PC-3 (cell line): ENCODE measurements around the gene DOLK. TPM values are rescaled to one million over a fixed set of nuclear protein-coding genes. Genes with fewer than 3 reads are reported as not detected.
"Not testable (repeated sequence)": the region's sequence is repeated elsewhere in the genome, so short reads cannot be mapped to it uniquely, and the experiment has no call there.

Source experiments
- ATAC-seq: fragments of 200-7000 bp; cut with Tn5 transposase; 2 replicates; pipeline ENCODE4 v1.9.1; 2020; ENCODE audit warnings: mild to moderate bottlenecking, moderate library complexity
- BruUV-seq: library from RNA; stranded (reverse); fragments of 400-500 nt; replicated peaks from 2 replicates; lab custom pipeline; 2021; lab: Mats Ljungman, UMichigan
- CTCF ChIA-PET: fragments of 300-600 bp; sonication (Branson Sonifier 250); formaldehyde crosslinking; loops from one replicate; lab custom pipeline; 2022; ENCODE audit warnings: antibody characterized with exemption; lab: Charles Lee
- POLR2A ChIA-PET: fragments of 300-600 bp; sonication (Branson Sonifier 250); formaldehyde crosslinking; loops from one replicate; lab custom pipeline; 2022; ENCODE audit warnings: antibody characterized with exemption; ENCODE audit not compliant: unreplicated experiment; lab: Charles Lee
- DNase-seq: peaks from one replicate; pipeline ENCODE4 v3.0.0-alpha.2; 2015
- H2AFZ ChIP-seq: fragments of 300-600 bp; sonication (generic); 2 replicates; pipeline ENCODE4 v1.6.0; 2016; ENCODE audit warnings: antibody characterized with exemption, low read length
- H3F3A ChIP-seq: fragments of 300-600 bp; sonication (generic); one replicate; pipeline ENCODE4 v1.6.0; 2017; ENCODE audit warnings: antibody characterized with exemption, low read length, control low read depth, mild to moderate bottlenecking; ENCODE audit not compliant: unreplicated experiment
- H3K27ac ChIP-seq: fragments of 300-600 bp; sonication (generic); 2 replicates; pipeline ENCODE4 v1.5.1; 2016; ENCODE audit warnings: mild to moderate bottlenecking, low read length
- H3K27me3 ChIP-seq: fragments of 300-600 bp; sonication (generic); 2 replicates; pipeline ENCODE4 v1.6.1; 2016; ENCODE audit warnings: low read length, mixed read lengths
- H3K36me3 ChIP-seq: fragments of 300-600 bp; sonication (generic); 2 replicates; pipeline ENCODE4 v1.6.1; 2016; ENCODE audit warnings: low read depth, mixed run types, low read length, mixed read lengths
- H3K4me1 ChIP-seq: fragments of 300-600 bp; sonication (generic); 2 replicates; pipeline ENCODE4 v1.5.1; 2016; ENCODE audit warnings: low read length; ENCODE audit not compliant: insufficient read depth
- H3K4me2 ChIP-seq: fragments of 300-600 bp; sonication (generic); 2 replicates; pipeline ENCODE4 v1.6.0; 2016; ENCODE audit warnings: low read length
- H3K4me3 ChIP-seq: fragments of 300-600 bp; sonication (generic); 2 replicates; pipeline ENCODE4 v1.5.1; 2016; ENCODE audit warnings: mild to moderate bottlenecking, low read length, mixed read lengths
- H3K79me2 ChIP-seq: fragments of 300-600 bp; sonication (generic); 2 replicates; pipeline ENCODE4 v1.6.1; 2017; ENCODE audit warnings: low read length, mixed read lengths
- H3K9ac ChIP-seq: fragments of 300-600 bp; sonication (generic); 2 replicates; pipeline ENCODE4 v1.6.0; 2016; ENCODE audit warnings: mild to moderate bottlenecking, low read length
- H3K9me2 ChIP-seq: fragments of 300-600 bp; sonication (generic); replicated peaks from 2 replicates; pipeline ENCODE4 v1.6.1; 2016; ENCODE audit warnings: mixed run types, low read length, mixed read lengths
- H3K9me3 ChIP-seq: fragments of 300-600 bp; sonication (generic); 2 replicates; pipeline ENCODE4 v1.6.1; 2016; ENCODE audit warnings: low read length, mixed read lengths
- H4K20me1 ChIP-seq: fragments of 300-600 bp; sonication (generic); 2 replicates; pipeline ENCODE4 v1.6.1; 2016; ENCODE audit warnings: low read length, mixed read lengths
- EZH2 ChIP-seq: fragments of 300-600 bp; sonication (generic); IDR thresholded peaks from one replicate; pipeline ENCODE4 v1.6.1; 2017; ENCODE audit warnings: antibody characterized with exemption, mild to moderate bottlenecking, low read length; ENCODE audit not compliant: unreplicated experiment
- EZH2phosphoT487 ChIP-seq: fragments of 300-600 bp; sonication (generic); IDR thresholded peaks from 2 replicates; pipeline ENCODE4 v1.6.1; 2018; ENCODE audit warnings: mild to moderate bottlenecking, antibody characterized with exemption, low read length, borderline replicate concordance
- intact Hi-C: fragments of 100-400 bp; cut with micrococcal nuclease; formaldehyde crosslinking; loops from 2 replicates; pipeline ENCODE4 v1.9.0; 2023
- total RNA-seq: library from RNA; depleted of rRNA; stranded (reverse); fragments of >200 nt; gene quantifications from 2 replicates; pipeline ENCODE4 v1.2.3, GENCODE V29; 2014
- TF ChIP-seq, protein P1 (sequence below): fragments of 300-600 bp; sonication (generic); conservative IDR thresholded peaks from 2 replicates; pipeline ENCODE4 v1.5.1; 2017; ENCODE audit warnings: antibody characterized with exemption, low read depth, mild to moderate bottlenecking, low read length

Gene DOLK
- total RNA-seq, 1 experiment from 2014 or later, result 17.9 TPM

DNA sequence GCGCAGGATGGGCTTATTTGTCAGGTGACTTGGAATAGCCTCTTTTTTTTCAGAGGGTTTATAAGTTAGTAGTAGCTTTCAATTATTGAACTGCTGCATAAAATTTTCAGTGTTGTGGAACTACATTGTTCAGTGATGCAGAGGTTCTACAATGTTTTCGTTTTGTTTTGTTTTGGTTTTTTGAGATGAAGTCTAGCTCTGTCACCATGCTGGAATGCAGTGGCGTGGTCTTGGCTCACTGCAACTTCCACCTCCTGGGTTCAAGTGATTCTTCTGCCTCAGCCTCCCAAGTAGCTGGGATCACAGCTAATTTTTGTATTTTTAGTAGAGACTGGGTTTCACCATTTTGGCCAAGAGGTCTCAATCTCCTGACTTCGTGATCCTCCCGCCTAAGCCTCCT is 22.1 kb upstream of the DOLK start:
- H4K20me1 ChIP-seq, result no peaks in the 10 kb centered on the region
- peaks cover 16% of the 10 kb centered on the region for H3K4me1 ChIP-seq
- H3K36me3 ChIP-seq, result peaks cover 20% of the 10 kb centered on the region
- H3K4me2 ChIP-seq, result no peak overlapping the region
- intact Hi-C loops, result no loop called here
- no peaks in the 10 kb centered on the region for H3F3A ChIP-seq
- H3K9me3 ChIP-seq, result no peaks in the 10 kb centered on the region
- no peak overlapping the region for H3K4me3 ChIP-seq
- H3K9ac ChIP-seq, result no peak overlapping the region
- BruUV-seq, result no TSS peak
- H3K79me2 ChIP-seq, result no peaks in the 10 kb centered on the region
- H3K27ac ChIP-seq, result no peak overlapping the region
- DNase-seq (no peak), ATAC-seq (no peak)
- POLR2A ChIA-PET, result no interaction called here
- CTCF ChIA-PET, result interaction anchor here (0.5 kb wide), 1 partner anchor 187 kb away, joined by 4 read pairs; no protein-coding TSS in a partner anchor
- TF ChIP-seq EZH2phosphoT487, result no peak
- no peak for TF ChIP-seq EZH2
- TF ChIP-seq, protein P1, sequence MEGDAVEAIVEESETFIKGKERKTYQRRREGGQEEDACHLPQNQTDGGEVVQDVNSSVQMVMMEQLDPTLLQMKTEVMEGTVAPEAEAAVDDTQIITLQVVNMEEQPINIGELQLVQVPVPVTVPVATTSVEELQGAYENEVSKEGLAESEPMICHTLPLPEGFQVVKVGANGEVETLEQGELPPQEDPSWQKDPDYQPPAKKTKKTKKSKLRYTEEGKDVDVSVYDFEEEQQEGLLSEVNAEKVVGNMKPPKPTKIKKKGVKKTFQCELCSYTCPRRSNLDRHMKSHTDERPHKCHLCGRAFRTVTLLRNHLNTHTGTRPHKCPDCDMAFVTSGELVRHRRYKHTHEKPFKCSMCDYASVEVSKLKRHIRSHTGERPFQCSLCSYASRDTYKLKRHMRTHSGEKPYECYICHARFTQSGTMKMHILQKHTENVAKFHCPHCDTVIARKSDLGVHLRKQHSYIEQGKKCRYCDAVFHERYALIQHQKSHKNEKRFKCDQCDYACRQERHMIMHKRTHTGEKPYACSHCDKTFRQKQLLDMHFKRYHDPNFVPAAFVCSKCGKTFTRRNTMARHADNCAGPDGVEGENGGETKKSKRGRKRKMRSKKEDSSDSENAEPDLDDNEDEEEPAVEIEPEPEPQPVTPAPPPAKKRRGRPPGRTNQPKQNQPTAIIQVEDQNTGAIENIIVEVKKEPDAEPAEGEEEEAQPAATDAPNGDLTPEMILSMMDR, result no peak
- no peaks in the 10 kb centered on the region for H3K27me3 ChIP-seq
- H2AFZ ChIP-seq, result no peak overlapping the region
- H3K9me2 ChIP-seq, result no peaks in the 10 kb centered on the region

DNA sequence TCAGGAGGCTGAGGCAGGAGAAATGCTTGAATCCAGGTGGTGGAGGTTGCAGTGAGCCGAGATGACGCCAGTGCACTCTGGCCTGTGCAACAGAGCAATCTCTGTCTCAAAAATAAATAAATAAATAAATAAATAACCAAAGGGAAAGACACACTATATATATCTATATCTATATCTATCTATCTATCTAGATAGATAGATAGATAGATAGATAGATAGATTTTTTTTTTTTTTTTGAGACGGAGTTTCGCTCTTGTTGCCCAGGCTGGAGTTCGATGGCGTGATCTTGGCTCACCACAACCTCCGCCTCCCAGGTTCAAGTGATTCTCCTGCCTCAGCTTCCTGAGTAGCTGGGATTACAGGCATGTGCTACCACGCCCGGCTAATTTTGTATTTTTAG is 14.0 kb upstream of the DOLK start:
- H3K27ac ChIP-seq, ATAC-seq, H3K4me1 ChIP-seq, H3F3A ChIP-seq, H3K27me3 ChIP-seq, H4K20me1 ChIP-seq, H3K9ac ChIP-seq, H3K9me3 ChIP-seq, H3K79me2 ChIP-seq, H3K4me2 ChIP-seq, H3K4me3 ChIP-seq, BruUV-seq, H3K9me2 ChIP-seq, DNase-seq, intact Hi-C loops, H2AFZ ChIP-seq, POLR2A ChIA-PET: not testable (repeated sequence)
- CTCF ChIA-PET, result interaction anchor here (0.7 kb wide), 1 partner anchor 40 kb away, joined by 3 read pairs; no protein-coding TSS in a partner anchor
- peaks cover 16% of the 10 kb centered on the region; the same call in 1 of the 2 replicates for H3K36me3 ChIP-seq

DNA sequence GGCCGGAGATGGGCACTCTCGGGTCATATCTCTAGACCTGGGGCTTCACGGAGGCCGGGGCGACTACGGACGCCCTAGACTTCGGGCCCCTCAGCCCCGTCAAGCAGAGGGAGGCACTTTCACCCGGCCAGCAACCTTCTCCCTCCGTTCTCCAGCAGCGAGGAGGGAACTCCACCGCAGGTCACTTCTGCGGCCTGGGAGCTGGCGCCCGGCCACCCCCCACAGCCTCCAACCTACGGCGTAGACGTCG is 201 bp downstream of the DOLK start:
- Histone ChIP-seq H3K27me3 (no peaks in the 10 kb centered on the region), H3K36me3 (no peaks in the 10 kb centered on the region), H4K20me1 (no peaks in the 10 kb centered on the region), H3K79me2 (peaks cover 25% of the 10 kb centered on the region), H3K9ac (peak overlapping the region; percentile 93), H2AFZ (peak overlapping the region; percentile 84), H3K4me1 (peaks cover 10% of the 10 kb centered on the region; the same call in 1 of the 2 replicates), H3K27ac (peak overlapping the region; percentile 20; the same call in 1 of the 2 replicates), H3K9me2 (no peaks in the 10 kb centered on the region), H3K9me3 (no peaks in the 10 kb centered on the region), H3F3A (no peaks in the 10 kb centered on the region), H3K4me2 (peak overlapping the region; percentile 85), H3K4me3 (peak overlapping the region; percentile 83)
- CTCF ChIA-PET, result no interaction called here
- DNase-seq, result no peak
- POLR2A ChIA-PET, result no interaction called here
- intact Hi-C loops, result no loop called here
- ATAC-seq, result no peak; the same call in 1 of the 2 replicates
- TF ChIP-seq EZH2 (no peak), EZH2phosphoT487 (no peak)
- TF ChIP-seq, protein P1, result no peak
- BruUV-seq, result no TSS peak
